Prostate gland (tissue), 2 donors: ENCODE data around the gene ZC3H13. TPM values are rescaled to one million over a fixed set of nuclear protein-coding genes. Genes with fewer than 3 reads are reported as not detected.

ENCODE experiments used
- DNase-seq: peaks from one replicate; pipeline ENCODE4 v3.0.0-alpha.2; 2019; ENCODE audit warnings: low spot score
- H3K27ac ChIP-seq, 2 donors: fragments of 200-600 bp; sonication (generic); 2 replicates each; pipeline ENCODE4 v1.5.1; 2017 to 2019
- H3K27me3 ChIP-seq: fragments of 200-600 bp; sonication (generic); replicated peaks from 2 replicates; pipeline ENCODE4 v1.5.1; 2019; ENCODE audit not compliant: insufficient read depth
- H3K36me3 ChIP-seq, 2 donors: fragments of 200-600 bp; sonication (generic); 1 replicate in 1 of 2; 2 replicates in 1 of 2; pipeline versions ENCODE4 v1.5.1 to v1.8.1; 2017 to 2019
- H3K4me1 ChIP-seq: fragments of 200-600 bp; sonication (generic); replicated peaks from 2 replicates; pipeline ENCODE4 v1.5.1; 2019
- H3K4me3 ChIP-seq, 2 donors: fragments of 200-600 bp; sonication (generic); 2 replicates each; pipeline ENCODE4 v1.5.1; 2017 to 2019
- H3K9me3 ChIP-seq: fragments of 200-600 bp; sonication (generic); 2 replicates; pipeline ENCODE4 v1.5.1; 2017
- POLR2A ChIP-seq: fragments of 450-650 bp; IDR thresholded peaks from one replicate; pipeline ENCODE4 v1.6.1; 2016; ENCODE audit warnings: antibody characterized with exemption, mild to moderate bottlenecking
- POLR2AphosphoS5 ChIP-seq: sonication (generic); formaldehyde crosslinking; IDR thresholded peaks from one replicate; pipeline ENCODE4 v1.6.1; 2017; ENCODE audit warnings: antibody characterized with exemption
- WGBS: methylation state at CpG from one replicate; pipeline ENCODE4 v1.1.5; 2018; 5-methylcytosine and 5-hydroxymethylcytosine counted together
- intact Hi-C: fragments of 100-400 bp; cut with DNase I; formaldehyde crosslinking; loops from one replicate; pipeline ENCODE4 v1.14.2; 2022
- total RNA-seq, 2 donors: library from RNA; depleted of rRNA; stranded (reverse); fragments of >200 nt; gene quantifications; one replicate each; pipeline ENCODE4 v1.1.0, GENCODE V29; 2016
- TF ChIP-seq, protein P1 (sequence below), 4 experiments: fragments of 200-600 bp in 2 of 4; fragments of 450-650 bp in 2 of 4; sonication (generic) in 2 of 4; IDR thresholded peaks; 1 replicate in 3 of 4; 2 replicates in 1 of 4; pipeline ENCODE4 v1.5.1; 2016 to 2019; ENCODE audit warnings: antibody characterized with exemption in 4 of 4, mild to moderate bottlenecking in 2 of 4, moderate library complexity in 2 of 4

ZC3H13 gene
- total RNA-seq, 2 donors from 2014 or later: 24.4 to 26.9 TPM

- Histone ChIP-seq H3K4me3 (no peak overlapping the region), H3K4me1 (no peaks in the 10 kb centered on the region), H3K36me3 (no peaks in the 10 kb centered on the region), H3K9me3 (no peaks in the 10 kb centered on the region), H3K27ac (no peak overlapping the region), H3K27me3 (no peaks in the 10 kb centered on the region)
- TF ChIP-seq, protein P1, sequence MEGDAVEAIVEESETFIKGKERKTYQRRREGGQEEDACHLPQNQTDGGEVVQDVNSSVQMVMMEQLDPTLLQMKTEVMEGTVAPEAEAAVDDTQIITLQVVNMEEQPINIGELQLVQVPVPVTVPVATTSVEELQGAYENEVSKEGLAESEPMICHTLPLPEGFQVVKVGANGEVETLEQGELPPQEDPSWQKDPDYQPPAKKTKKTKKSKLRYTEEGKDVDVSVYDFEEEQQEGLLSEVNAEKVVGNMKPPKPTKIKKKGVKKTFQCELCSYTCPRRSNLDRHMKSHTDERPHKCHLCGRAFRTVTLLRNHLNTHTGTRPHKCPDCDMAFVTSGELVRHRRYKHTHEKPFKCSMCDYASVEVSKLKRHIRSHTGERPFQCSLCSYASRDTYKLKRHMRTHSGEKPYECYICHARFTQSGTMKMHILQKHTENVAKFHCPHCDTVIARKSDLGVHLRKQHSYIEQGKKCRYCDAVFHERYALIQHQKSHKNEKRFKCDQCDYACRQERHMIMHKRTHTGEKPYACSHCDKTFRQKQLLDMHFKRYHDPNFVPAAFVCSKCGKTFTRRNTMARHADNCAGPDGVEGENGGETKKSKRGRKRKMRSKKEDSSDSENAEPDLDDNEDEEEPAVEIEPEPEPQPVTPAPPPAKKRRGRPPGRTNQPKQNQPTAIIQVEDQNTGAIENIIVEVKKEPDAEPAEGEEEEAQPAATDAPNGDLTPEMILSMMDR (IDR thresholded peaks at IDR 0.05): no peak
- no peak for TF ChIP-seq POLR2AphosphoS5
- no peak for TF ChIP-seq POLR2A
- intact Hi-C loops: no loop called here
- WGBS: 96% methylated on average over 2 of the region's 2 CpGs
- DNase-seq: no peak
Measured at GRCh38 chr13:45940061-45940460, 112.5 kb downstream of the ZC3H13 start.

- H3K36me3 ChIP-seq: no peaks in the 10 kb centered on the region
- TF ChIP-seq, protein P1 (IDR thresholded peaks at IDR 0.05): no peak
- 25% methylated on average over 4 of the region's 4 CpGs for WGBS
- H3K4me3 ChIP-seq: no peak overlapping the region
- H3K27ac ChIP-seq: no peak overlapping the region
- no peaks in the 10 kb centered on the region for H3K9me3 ChIP-seq
- H3K27me3 ChIP-seq: no peaks in the 10 kb centered on the region
- no peaks in the 10 kb centered on the region for H3K4me1 ChIP-seq
- DNase-seq: no peak
- intact Hi-C loops: no loop called here
Measured at GRCh38 chr13:45936621-45937020, 115.9 kb downstream of the ZC3H13 start.

- Histone ChIP-seq H3K27me3 (no peaks in the 10 kb centered on the region), H3K4me3 (no peak overlapping the region), H3K9me3 (no peaks in the 10 kb centered on the region), H3K36me3 (no peaks in the 10 kb centered on the region), H3K4me1 (no peaks in the 10 kb centered on the region), H3K27ac (no peak overlapping the region)
- DNase-seq: no peak
- intact Hi-C loops: no loop called here
- WGBS: 91% methylated on average over 5 of the region's 5 CpGs
- TF ChIP-seq, protein P1 (IDR thresholded peaks at IDR 0.05): no peak
- no peak for TF ChIP-seq POLR2A
- no peak for TF ChIP-seq POLR2AphosphoS5
Measured at GRCh38 chr13:45934283-45934682, 118.3 kb downstream of the ZC3H13 start.

DNA sequence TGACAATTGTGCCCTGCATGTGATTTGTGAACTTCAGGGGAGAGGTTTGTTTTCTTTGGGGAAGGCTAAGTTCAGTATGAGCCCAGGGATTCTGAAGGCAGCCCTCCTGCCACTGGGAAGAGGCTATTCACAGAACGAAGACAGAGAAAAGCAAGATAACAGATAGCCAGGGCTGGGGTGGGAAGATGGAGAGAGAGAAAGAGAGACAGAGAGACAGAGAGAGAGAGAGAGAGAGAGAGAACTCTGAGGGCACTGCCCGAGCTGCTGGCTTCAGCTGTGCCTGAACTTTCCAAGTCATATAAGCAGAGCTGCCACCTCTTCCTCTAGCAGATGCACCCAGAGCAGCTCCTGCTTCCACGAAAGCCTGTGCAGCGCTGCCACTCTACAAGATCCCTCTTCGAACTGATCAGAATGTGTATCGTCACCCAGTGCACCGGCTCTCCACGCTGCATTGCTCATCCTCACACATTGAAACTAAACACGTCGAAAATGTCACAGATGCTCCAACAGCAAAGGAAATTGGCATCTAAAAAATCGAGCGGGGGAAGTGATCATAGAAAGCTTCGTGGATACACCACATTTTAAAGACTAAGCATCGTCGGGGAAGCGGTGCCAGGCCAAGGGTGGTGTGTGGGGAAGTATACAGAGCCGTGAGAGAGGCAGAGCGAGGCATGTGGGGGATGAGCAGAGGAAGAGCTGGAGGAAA is 119.2 kb downstream of the ZC3H13 start:
- Histone ChIP-seq H3K27ac (no peak overlapping the region), H3K36me3 (no peaks in the 10 kb centered on the region), H3K4me3 (no peak overlapping the region), H3K4me1 (no peaks in the 10 kb centered on the region), H3K9me3 (no peaks in the 10 kb centered on the region), H3K27me3 (no peaks in the 10 kb centered on the region)
- 78% methylated on average over 18 of the region's 18 CpGs for WGBS
- DNase-seq: no peak
- intact Hi-C loops: no loop called here
- TF ChIP-seq POLR2A (no peak), POLR2AphosphoS5 (no peak)
- TF ChIP-seq, protein P1 (IDR thresholded peaks at IDR 0.05): no peak

DNA sequence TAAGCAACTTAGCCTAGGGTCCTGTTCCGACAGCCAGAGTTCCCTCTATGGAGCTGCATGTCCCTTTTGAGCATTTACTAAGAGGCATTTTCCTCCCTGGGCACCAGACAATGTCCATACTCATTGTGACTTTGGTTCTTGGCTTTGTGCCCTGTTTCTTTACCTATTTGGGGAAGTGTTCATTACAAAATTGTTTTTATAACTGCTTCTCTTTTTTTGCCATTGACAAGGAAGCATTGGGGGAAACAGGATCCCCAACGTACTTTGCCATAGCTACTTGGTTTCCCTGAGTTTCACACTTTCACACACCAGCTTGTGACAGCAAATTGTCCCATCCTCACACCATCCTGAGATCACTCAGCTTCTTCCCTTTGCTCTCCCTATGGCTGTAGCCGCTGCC is 119.9 kb downstream of the ZC3H13 start:
- H3K9me3 ChIP-seq: no peaks in the 10 kb centered on the region
- intact Hi-C loops: no loop called here
- H3K4me1 ChIP-seq: no peaks in the 10 kb centered on the region
- H3K4me3 ChIP-seq: no peak overlapping the region
- H3K36me3 ChIP-seq: no peaks in the 10 kb centered on the region
- no peak for DNase-seq
- H3K27me3 ChIP-seq: no peaks in the 10 kb centered on the region
- no peak for TF ChIP-seq POLR2A
- no peak overlapping the region for H3K27ac ChIP-seq
- WGBS: 77% methylated on average over 3 of the region's 3 CpGs
